ENCODE results near the gene CCDC158. TPM values are rescaled to one million over a fixed set of nuclear protein-coding genes. Genes with fewer than 3 reads are reported as not detected.

The CCDC158 gene
- total RNA-seq, 2 experiments from 2014 or later: not detected

- ChIA-PET POLR2A (interaction anchor here (0.5 to 0.6 kb wide), 2 partner anchors 11 to 202 kb away, joined by 3 read pairs; no protein-coding TSS in a partner anchor), CTCF (ENCODE audit: unreplicated experiment) (no interaction called here)
- H3K27ac ChIP-seq (ENCODE audit: low read depth, low read length, poor library complexity, severe bottlenecking): no peak overlapping the region
- no peaks in the 10 kb centered on the region for H3K4me1 ChIP-seq (ENCODE audit: insufficient read depth, low read length, poor library complexity, severe bottlenecking)
- no peaks in the 10 kb centered on the region for H3K9me3 ChIP-seq (ENCODE audit: low read length)
- no peak overlapping the region for H2AFZ ChIP-seq (ENCODE audit: low read length)
- no peak overlapping the region for H3K4me2 ChIP-seq (ENCODE audit: low read length)
- intact Hi-C loops (cut with micrococcal nuclease; ENCODE audit: unreplicated experiment): loop anchor here (5.0 kb wide), 1 partner anchor 194 kb away; no protein-coding TSS in a partner anchor
- no peaks in the 10 kb centered on the region for H3K79me2 ChIP-seq (ENCODE audit: insufficient read depth, low read depth, low read length)
- no peak for DNase-seq (ENCODE audit: low spot score)
- no peak overlapping the region for H3K4me3 ChIP-seq (ENCODE audit: low read depth, low read length, poor library complexity, severe bottlenecking)
- BruUV-seq (replicated peaks): no TSS peak
- no peaks in the 10 kb centered on the region for H3K9me2 ChIP-seq (ENCODE audit: insufficient read depth, low read length)
- H3K36me3 ChIP-seq (ENCODE audit: insufficient read depth, low read length): no peaks in the 10 kb centered on the region
- H4K20me1 ChIP-seq (ENCODE audit: insufficient read depth, low read length): no peaks in the 10 kb centered on the region
- TF ChIP-seq, protein P1, sequence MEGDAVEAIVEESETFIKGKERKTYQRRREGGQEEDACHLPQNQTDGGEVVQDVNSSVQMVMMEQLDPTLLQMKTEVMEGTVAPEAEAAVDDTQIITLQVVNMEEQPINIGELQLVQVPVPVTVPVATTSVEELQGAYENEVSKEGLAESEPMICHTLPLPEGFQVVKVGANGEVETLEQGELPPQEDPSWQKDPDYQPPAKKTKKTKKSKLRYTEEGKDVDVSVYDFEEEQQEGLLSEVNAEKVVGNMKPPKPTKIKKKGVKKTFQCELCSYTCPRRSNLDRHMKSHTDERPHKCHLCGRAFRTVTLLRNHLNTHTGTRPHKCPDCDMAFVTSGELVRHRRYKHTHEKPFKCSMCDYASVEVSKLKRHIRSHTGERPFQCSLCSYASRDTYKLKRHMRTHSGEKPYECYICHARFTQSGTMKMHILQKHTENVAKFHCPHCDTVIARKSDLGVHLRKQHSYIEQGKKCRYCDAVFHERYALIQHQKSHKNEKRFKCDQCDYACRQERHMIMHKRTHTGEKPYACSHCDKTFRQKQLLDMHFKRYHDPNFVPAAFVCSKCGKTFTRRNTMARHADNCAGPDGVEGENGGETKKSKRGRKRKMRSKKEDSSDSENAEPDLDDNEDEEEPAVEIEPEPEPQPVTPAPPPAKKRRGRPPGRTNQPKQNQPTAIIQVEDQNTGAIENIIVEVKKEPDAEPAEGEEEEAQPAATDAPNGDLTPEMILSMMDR (conservative IDR thresholded peaks at IDR 0.05; ENCODE audit: low read length): no peak
- no peak for TF ChIP-seq EZH2phosphoT487 (IDR thresholded peaks at IDR 0.05; ENCODE audit: borderline replicate concordance, low read depth, low read length)
Observed at GRCh38 chr4:76376534-76376933, 44.4 kb downstream of the CCDC158 start.

- BruUV-seq (replicated peaks): no TSS peak
- intact Hi-C loops (cut with micrococcal nuclease; ENCODE audit: unreplicated experiment): loop anchor here (5.0 kb wide), 1 partner anchor 193 kb away; no protein-coding TSS in a partner anchor
- no peaks in the 10 kb centered on the region for H3K79me2 ChIP-seq (ENCODE audit: insufficient read depth, low read depth, low read length)
Observed at GRCh38 chr4:76375703-76376102, 45.2 kb downstream of the CCDC158 start.

GRCh38 chr4:76374798-76375197 is 46.1 kb downstream of the CCDC158 start:
- Histone ChIP-seq H3K9me3 (ENCODE audit: low read length) (no peaks in the 10 kb centered on the region), H3K9me2 (ENCODE audit: insufficient read depth, low read length) (no peaks in the 10 kb centered on the region), H4K20me1 (ENCODE audit: insufficient read depth, low read length) (no peaks in the 10 kb centered on the region), H3K27ac (ENCODE audit: low read depth, low read length, poor library complexity, severe bottlenecking) (no peak overlapping the region), H2AFZ (ENCODE audit: low read length) (no peak overlapping the region), H3K79me2 (ENCODE audit: insufficient read depth, low read depth, low read length) (no peaks in the 10 kb centered on the region), H3K36me3 (ENCODE audit: insufficient read depth, low read length) (no peaks in the 10 kb centered on the region), H3K4me1 (ENCODE audit: insufficient read depth, low read length, poor library complexity, severe bottlenecking) (no peaks in the 10 kb centered on the region), H3K4me3 (ENCODE audit: low read depth, low read length, poor library complexity, severe bottlenecking) (no peak overlapping the region), H3K4me2 (ENCODE audit: low read length) (no peak overlapping the region)
- POLR2A ChIA-PET: interaction anchor here (0.5 to 0.7 kb wide), 3 partner anchors 21 to 799 kb away, joined by 3 to 4 read pairs (median 3); no protein-coding TSS in a partner anchor
- no peak for DNase-seq (ENCODE audit: low spot score)
- BruUV-seq (replicated peaks): no TSS peak
- intact Hi-C loops (cut with micrococcal nuclease; ENCODE audit: unreplicated experiment): loop anchor here (5.0 kb wide), 1 partner anchor 192 kb away; no protein-coding TSS in a partner anchor
- TF ChIP-seq EZH2phosphoT487 (IDR thresholded peaks at IDR 0.05; ENCODE audit: borderline replicate concordance, low read depth, low read length): no peak
- TF ChIP-seq, protein P1 (conservative IDR thresholded peaks at IDR 0.05; ENCODE audit: low read length): no peak
- CTCF ChIA-PET (ENCODE audit: unreplicated experiment): no interaction called here

More at GRCh38 chr4:76375703-76376102, 45.2 kb downstream of the CCDC158 start:
- H3K36me3 ChIP-seq (ENCODE audit: insufficient read depth, low read length): no peaks in the 10 kb centered on the region
- no peak overlapping the region for H3K4me2 ChIP-seq (ENCODE audit: low read length)
- no peak for TF ChIP-seq EZH2phosphoT487 (IDR thresholded peaks at IDR 0.05; ENCODE audit: borderline replicate concordance, low read depth, low read length)
- TF ChIP-seq, protein P1 (conservative IDR thresholded peaks at IDR 0.05; ENCODE audit: low read length): no peak
- no peaks in the 10 kb centered on the region for H3K9me3 ChIP-seq (ENCODE audit: low read length)
- H3K27ac ChIP-seq (ENCODE audit: low read depth, low read length, poor library complexity, severe bottlenecking): no peak overlapping the region
- CTCF ChIA-PET (ENCODE audit: unreplicated experiment): no interaction called here
- H3K4me1 ChIP-seq (ENCODE audit: insufficient read depth, low read length, poor library complexity, severe bottlenecking): no peaks in the 10 kb centered on the region
- H2AFZ ChIP-seq (ENCODE audit: low read length): no peak overlapping the region
- H3K9me2 ChIP-seq (ENCODE audit: insufficient read depth, low read length): no peaks in the 10 kb centered on the region
- no peak overlapping the region for H3K4me3 ChIP-seq (ENCODE audit: low read depth, low read length, poor library complexity, severe bottlenecking)
- POLR2A ChIA-PET: no interaction called here
- no peak for DNase-seq (ENCODE audit: low spot score)
- no peaks in the 10 kb centered on the region for H4K20me1 ChIP-seq (ENCODE audit: insufficient read depth, low read length)
